ENCODE data around the gene SAMD13. TPM values are rescaled to one million over a fixed set of nuclear protein-coding genes. Genes with fewer than 3 reads are reported as not detected.

SAMD13 gene
- total and polyA plus RNA-seq, 2 donors (not counting 3 experiments of a cell fraction or from before 2014, with no cell fraction given) = 1.2 to 4.8 TPM

DNA sequence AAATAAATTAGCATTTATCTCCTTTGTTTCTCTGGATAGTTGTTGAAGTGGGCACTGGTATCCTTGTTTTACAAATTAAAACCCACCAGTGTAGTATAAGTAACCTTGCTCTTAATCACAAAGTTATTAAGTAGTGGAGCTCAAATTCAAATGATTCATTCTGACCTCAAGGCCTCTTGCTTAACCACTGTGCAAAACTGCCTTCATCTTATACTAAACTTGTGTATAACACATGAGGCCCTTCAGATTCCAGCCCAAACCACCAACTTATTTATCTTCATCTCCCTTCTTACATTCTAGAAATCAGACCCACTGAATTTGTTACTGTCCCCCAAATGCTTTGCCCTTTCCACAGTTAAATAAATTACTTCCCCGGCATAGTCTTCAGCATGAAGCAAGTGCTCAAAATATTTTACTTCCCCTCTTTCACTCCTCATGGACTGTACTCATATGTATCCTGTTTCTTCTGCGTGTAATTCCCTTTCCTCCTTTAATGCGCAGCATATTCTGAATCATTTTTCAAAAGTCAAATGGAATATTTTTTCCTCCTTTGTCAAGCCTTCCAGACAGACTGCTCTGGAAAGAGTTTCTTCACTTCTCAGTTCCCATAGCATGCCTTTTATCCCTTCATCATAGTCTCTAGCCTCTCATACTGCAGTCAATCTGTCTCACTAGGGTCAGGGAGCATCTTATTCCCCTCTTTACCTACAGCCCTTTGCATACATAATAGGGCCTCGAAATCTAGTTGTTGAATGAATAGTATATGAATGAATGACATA lies 77.8 kb downstream of the SAMD13 start:
- no TSS peak for BruUV-seq (replicated peaks)
- peak; percentile 26 for TF ChIP-seq FOS (IDR thresholded peaks at IDR 0.05; ENCODE audit: borderline replicate concordance, insufficient read depth, low read length)
- no peak for TF ChIP-seq POLR2A (IDR thresholded peaks at IDR 0.05; ENCODE audit: low read depth, low read length)
- TF ChIP-seq, protein P1, sequence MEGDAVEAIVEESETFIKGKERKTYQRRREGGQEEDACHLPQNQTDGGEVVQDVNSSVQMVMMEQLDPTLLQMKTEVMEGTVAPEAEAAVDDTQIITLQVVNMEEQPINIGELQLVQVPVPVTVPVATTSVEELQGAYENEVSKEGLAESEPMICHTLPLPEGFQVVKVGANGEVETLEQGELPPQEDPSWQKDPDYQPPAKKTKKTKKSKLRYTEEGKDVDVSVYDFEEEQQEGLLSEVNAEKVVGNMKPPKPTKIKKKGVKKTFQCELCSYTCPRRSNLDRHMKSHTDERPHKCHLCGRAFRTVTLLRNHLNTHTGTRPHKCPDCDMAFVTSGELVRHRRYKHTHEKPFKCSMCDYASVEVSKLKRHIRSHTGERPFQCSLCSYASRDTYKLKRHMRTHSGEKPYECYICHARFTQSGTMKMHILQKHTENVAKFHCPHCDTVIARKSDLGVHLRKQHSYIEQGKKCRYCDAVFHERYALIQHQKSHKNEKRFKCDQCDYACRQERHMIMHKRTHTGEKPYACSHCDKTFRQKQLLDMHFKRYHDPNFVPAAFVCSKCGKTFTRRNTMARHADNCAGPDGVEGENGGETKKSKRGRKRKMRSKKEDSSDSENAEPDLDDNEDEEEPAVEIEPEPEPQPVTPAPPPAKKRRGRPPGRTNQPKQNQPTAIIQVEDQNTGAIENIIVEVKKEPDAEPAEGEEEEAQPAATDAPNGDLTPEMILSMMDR (IDR thresholded peaks at IDR 0.05; ENCODE audit: extremely low read depth in 1 of 2, insufficient read depth in 1 of 2, low read depth in 1 of 2, low read length in 2 of 2) = no peak
- no peak for FAIRE-seq
- Histone ChIP-seq H3K27ac (ENCODE audit: insufficient read depth, low read depth, low read length) (no peak overlapping the region), H3K36me3 (ENCODE audit: control insufficient read depth in 2 of 2, extremely low read depth in 1 of 2, insufficient read depth in 2 of 2, low read length in 2 of 2) (no peaks in the 10 kb centered on the region), H3K9ac (replicated peaks; ENCODE audit: extremely low read depth, insufficient read depth, low read length) (no peak overlapping the region), H3K79me2 (ENCODE audit: control insufficient read depth, insufficient read depth, low read length) (no peaks in the 10 kb centered on the region), H3K27me3 (ENCODE audit: control insufficient read depth in 2 of 2, insufficient read depth in 2 of 2, low read length in 2 of 2) (no peaks in the 10 kb centered on the region), H3K4me3 (replicated peaks in 1 of 3; ENCODE audit: insufficient read depth in 1 of 3, low read depth in 1 of 3, low read length in 3 of 3) (no peak overlapping the region), H2AFZ (ENCODE audit: low read depth, low read length) (peak overlapping the region; percentile 70), H3K9me1 (replicated peaks; ENCODE audit: control insufficient read depth, extremely low read depth, insufficient read depth, low read length) (no peaks in the 10 kb centered on the region), H3K4me2 (ENCODE audit: insufficient read depth, low read length) (no peak overlapping the region), H4K20me1 (replicated peaks; ENCODE audit: control insufficient read depth, extremely low read depth, insufficient read depth, low read length) (no peaks in the 10 kb centered on the region), H3K4me1 (ENCODE audit: control insufficient read depth, extremely low read depth, insufficient read depth, low read length) (peaks cover 9% of the 10 kb centered on the region), H3K9me3 (replicated peaks; ENCODE audit: control insufficient read depth, insufficient read depth, low read length) (no peaks in the 10 kb centered on the region)
- POLR2A ChIA-PET = no interaction called here
- dilution Hi-C loops (cut with MboI; ENCODE audit: extremely low pct_ligation_motif_present, low sequenced_read_pairs) (no loop called here), intact Hi-C loops (cut with micrococcal nuclease) (no loop called here)
- DNase-seq (ENCODE audit: low read depth, low spot score) = no peak
- CTCF ChIA-PET = interaction anchor here (1.4 to 2.6 kb wide), 2 partner anchors 9 to 238 kb away, joined by 4 to 7 read pairs; no protein-coding TSS in a partner anchor

DNA sequence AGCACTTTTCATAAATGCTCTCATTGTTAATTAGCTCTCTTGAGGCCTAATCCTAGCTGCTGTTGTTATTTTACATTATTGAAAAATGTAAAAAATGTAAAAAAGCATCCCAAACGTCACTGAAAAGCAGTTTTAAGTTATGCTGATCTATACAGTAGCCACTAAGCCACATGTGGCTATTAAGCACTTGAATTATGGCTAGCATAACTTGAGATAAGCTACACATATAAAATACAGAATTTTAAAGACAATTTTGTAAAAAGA lies 78.3 kb downstream of the SAMD13 start:
- dilution Hi-C loops (cut with MboI; ENCODE audit: extremely low pct_ligation_motif_present, low sequenced_read_pairs) (no loop called here), intact Hi-C loops (cut with micrococcal nuclease) (no loop called here)
- no peaks in the 10 kb centered on the region for H3K9me1 ChIP-seq (replicated peaks; ENCODE audit: control insufficient read depth, extremely low read depth, insufficient read depth, low read length)
- ChIA-PET POLR2A (no interaction called here), CTCF (interaction anchor here (1.4 kb wide), 1 partner anchor 9 kb away, joined by 4 read pairs; no protein-coding TSS in a partner anchor)
- no peak for TF ChIP-seq JUN (IDR thresholded peaks at IDR 0.05; ENCODE audit: borderline replicate concordance, insufficient read depth, insufficient read length, low read depth)
- TF ChIP-seq, protein P1 (IDR thresholded peaks at IDR 0.05; ENCODE audit: extremely low read depth in 1 of 2, insufficient read depth in 1 of 2, low read depth in 1 of 2, low read length in 2 of 2) = no peak
- no peak for TF ChIP-seq POLR2AphosphoS5 (IDR thresholded peaks at IDR 0.05; ENCODE audit: insufficient read depth, low read depth, low read length)
- no peak for TF ChIP-seq POLR2A (IDR thresholded peaks at IDR 0.05; ENCODE audit: low read depth, low read length)
- no peak for TF ChIP-seq FOS (IDR thresholded peaks at IDR 0.05; ENCODE audit: borderline replicate concordance, insufficient read depth, low read length)
- no peak for TF ChIP-seq MYC (IDR thresholded peaks at IDR 0.05; ENCODE audit: low read depth, low read length)
- TF ChIP-seq, protein P2, sequence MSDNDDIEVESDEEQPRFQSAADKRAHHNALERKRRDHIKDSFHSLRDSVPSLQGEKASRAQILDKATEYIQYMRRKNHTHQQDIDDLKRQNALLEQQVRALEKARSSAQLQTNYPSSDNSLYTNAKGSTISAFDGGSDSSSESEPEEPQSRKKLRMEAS (IDR thresholded peaks at IDR 0.05; ENCODE audit: insufficient read depth, insufficient read length) = no peak
- TF ChIP-seq GATA2 (IDR thresholded peaks at IDR 0.05; ENCODE audit: insufficient read depth, insufficient read length, low read depth, low read length) = no peak
- no peak for TF ChIP-seq EZH2 (IDR thresholded peaks at IDR 0.05; ENCODE audit: borderline replicate concordance, low read depth, low read length, severe bottlenecking)
- no peaks in the 10 kb centered on the region for H3K36me3 ChIP-seq (ENCODE audit: control insufficient read depth in 2 of 2, extremely low read depth in 1 of 2, insufficient read depth in 2 of 2, low read length in 2 of 2)
- FAIRE-seq (no peak), DNase-seq (ENCODE audit: low read depth, low spot score) (no peak)
- H3K79me2 ChIP-seq (ENCODE audit: control insufficient read depth, insufficient read depth, low read length) = no peaks in the 10 kb centered on the region
- BruUV-seq (replicated peaks) = no TSS peak
- no peak overlapping the region for H3K4me3 ChIP-seq (replicated peaks in 1 of 3; ENCODE audit: insufficient read depth in 1 of 3, low read depth in 1 of 3, low read length in 3 of 3)
- no peaks in the 10 kb centered on the region for H3K9me3 ChIP-seq (replicated peaks; ENCODE audit: control insufficient read depth, insufficient read depth, low read length)
- no peaks in the 10 kb centered on the region for H3K27me3 ChIP-seq (ENCODE audit: control insufficient read depth in 2 of 2, insufficient read depth in 2 of 2, low read length in 2 of 2)
- H2AFZ ChIP-seq (ENCODE audit: low read depth, low read length) = peak overlapping the region; percentile 70
- no peaks in the 10 kb centered on the region for H4K20me1 ChIP-seq (replicated peaks; ENCODE audit: control insufficient read depth, extremely low read depth, insufficient read depth, low read length)
- H3K4me1 ChIP-seq (ENCODE audit: control insufficient read depth, extremely low read depth, insufficient read depth, low read length) = peaks cover 9% of the 10 kb centered on the region
- H3K4me2 ChIP-seq (ENCODE audit: insufficient read depth, low read length) = no peak overlapping the region
- no peak overlapping the region for H3K9ac ChIP-seq (replicated peaks; ENCODE audit: extremely low read depth, insufficient read depth, low read length)
- H3K27ac ChIP-seq (ENCODE audit: insufficient read depth, low read depth, low read length) = no peak overlapping the region

Data from endothelial cell of umbilical vein (primary cell).